Measurements from ENCODE around the gene HOXA6.

HOXA6 gene

GRCh38 chr7:27149842-27150567 is 2.4 kb upstream of the HOXA6 start:
- peak; percentile 0 for DNase-seq

- DNase-seq, result no peak
Observed at GRCh38 chr7:27148756-27149641, 1.4 kb upstream of the HOXA6 start.

- DNase-seq, result no peak
Observed at GRCh38 chr7:27148031-27148755, 619 bp upstream of the HOXA6 start.

- DNase-seq, result no peak
Observed at GRCh38 chr7:27146491-27147198, 929 bp downstream of the HOXA6 start.

GRCh38 chr7:27145914-27146412 is 1.6 kb downstream of the HOXA6 start:
- no peak for DNase-seq

- DNase-seq, result no peak
Observed at GRCh38 chr7:27145165-27145913, 2.2 kb downstream of the HOXA6 start.

GRCh38 chr7:27144781-27145164 is 2.8 kb downstream of the HOXA6 start:
- DNase-seq, result no peak

GRCh38 chr7:27143950-27144780 is 3.4 kb downstream of the HOXA6 start:
- no peak for DNase-seq

GRCh38 chr7:27143023-27143949 is 4.3 kb downstream of the HOXA6 start, which contains the start of gene HOXA5:
Gene HOXA5 (minus strand): TSS chr7:27143681. CDS start chr7:27143607, 74 bp downstream.
- DNase-seq, result no peak

- no peak for DNase-seq
Observed at GRCh38 chr7:27142580-27143022, 5.0 kb downstream of the HOXA6 start.

GRCh38 chr7:27141923-27142579 is 5.5 kb downstream of the HOXA6 start:
- DNase-seq, result no peak

- no peak for DNase-seq
Observed at GRCh38 chr7:27141137-27141922, 6.2 kb downstream of the HOXA6 start.

- no peak for DNase-seq
Observed at GRCh38 chr7:27140126-27140857, 7.3 kb downstream of the HOXA6 start.

- no peak for DNase-seq
Observed at GRCh38 chr7:27139334-27140125, 8.0 kb downstream of the HOXA6 start.

GRCh38 chr7:27138985-27139333 is 8.6 kb downstream of the HOXA6 start:
- no peak for DNase-seq

GRCh38 chr7:27138472-27138871 is 9.1 kb downstream of the HOXA6 start:
- no peak for DNase-seq

All from activated naive CD4-positive, alpha-beta T cell treated with Interleukin-2 at 50 U/mL for 16 hours (primary cell).